HepG2 (cell line): ENCODE data around the gene IFNAR1. TPM values are rescaled to one million over a fixed set of nuclear protein-coding genes. Genes with fewer than 3 reads are reported as not detected.

Experiments
- HNF1A ChIP-seq, 2 experiments: sonication (generic) in 1 of 2; formaldehyde crosslinking in 1 of 2; IDR thresholded peaks; 2 replicates each; pipeline versions ENCODE4 v1.4.0 to v1.6.1; 2016 to 2020; ENCODE audit warnings: borderline replicate concordance in 1 of 2, low read depth in 1 of 2, mild to moderate bottlenecking in 1 of 2, missing genetic modification reagents in 1 of 2
- KLF11 ChIP-seq: IDR thresholded peaks from 2 replicates; pipeline ENCODE4 v1.6.1; 2016; ENCODE audit warnings: missing compliant biosample characterization
- MAX ChIP-seq: IDR thresholded peaks from 2 replicates; pipeline ENCODE4 v1.6.1; 2012; ENCODE audit warnings: inconsistent platforms
- SNAPC4 ChIP-seq: sonication (generic); formaldehyde crosslinking; IDR thresholded peaks from 2 replicates; pipeline ENCODE4 v1.4.0; 2020; ENCODE audit warnings: mild to moderate bottlenecking, missing genetic modification reagents
- ZBTB7B ChIP-seq: sonication (generic); formaldehyde crosslinking; IDR thresholded peaks from 2 replicates; pipeline ENCODE4 v1.4.0; 2020; ENCODE audit warnings: missing genetic modification reagents
- ZNF607 ChIP-seq: sonication (generic); formaldehyde crosslinking; IDR thresholded peaks from 2 replicates; pipeline ENCODE4 v1.5.1; 2020; ENCODE audit warnings: missing genetic modification reagents, mild to moderate bottlenecking, borderline replicate concordance
- ZNF614 ChIP-seq: IDR thresholded peaks from 2 replicates; pipeline ENCODE4 v1.6.1; 2018; ENCODE audit warnings: missing biosample characterization, missing genetic modification reagents, inconsistent platforms, borderline replicate concordance
- ZNF839 ChIP-seq: sonication (generic); formaldehyde crosslinking; IDR thresholded peaks from 2 replicates; pipeline ENCODE4 v1.4.0; 2020; ENCODE audit warnings: missing genetic modification reagents, mild to moderate bottlenecking, borderline replicate concordance
- polyA plus RNA-seq, 8 experiments: library from polyadenylated mRNA; depleted of rRNA in 3 of 8; stranded (reverse) in 7 of 8; unstranded in 1 of 8; fragments of >200 nt; fragmentation: Illumina TruSeq in 4 of 8; extraction: Trizol in 4 of 8; gene quantifications; 2 replicates each; pipeline versions ENCODE4 v1.2.1 to v1.2.3, GENCODE V29; 2011 to 2016; ENCODE audit warnings: low read depth in 4 of 8, missing spikeins in 1 of 8, mixed read lengths in 1 of 8; ENCODE audit not compliant: insufficient read depth in 1 of 8
- total RNA-seq, 5 experiments: library from RNA; depleted of rRNA; stranded (reverse); fragments of >200 nt; fragmentation: Illumina TruSeq; extraction: Trizol; gene quantifications; 2 replicates each; pipeline ENCODE4 v1.2.3, GENCODE V29; 2016; ENCODE audit warnings: low read depth in 1 of 5

The IFNAR1 gene
- total and polyA plus RNA-seq, 2 of the 13 experiments (the other 11 are each of a cell fraction or from before 2014, with no cell fraction given): 6.7 to 9.3 TPM

- TF ChIP-seq HNF1A (IDR thresholded peaks at IDR 0.05; ENCODE audit: low read depth): no peak
- peak; percentile 66 for TF ChIP-seq HNF1A (CRISPR knock-in tag; IDR thresholded peaks at IDR 0.05; ENCODE audit: borderline replicate concordance)
- TF ChIP-seq ZBTB7B (CRISPR knock-in tag): peak; percentile 86
- peak; percentile 89 for TF ChIP-seq MAX
- peak; percentile 78; the same call in 1 of the 2 replicates for TF ChIP-seq ZNF614
- TF ChIP-seq KLF11 (CRISPR knock-in tag): 0 out of 2 replicates have a peak, but pooled peaks have one; percentile 56
- TF ChIP-seq SNAPC4 (CRISPR knock-in tag): peak; percentile 83
- peak; percentile 66 for TF ChIP-seq ZNF607 (CRISPR knock-in tag)
- peak; percentile 47; the same call in 1 of the 2 replicates for TF ChIP-seq ZNF839 (CRISPR knock-in tag)
These were observed at the start of gene IFNAR1 (continued) for GRCh38 chr21:33324291-33325221.
